Measurements from ENCODE around the gene ITGB1BP1. TPM values are rescaled to one million over a fixed set of nuclear protein-coding genes. Genes with fewer than 3 reads are reported as not detected.

Gene ITGB1BP1
- polyA plus RNA-seq, 1 of the 3 experiments (the other 2 are of a cell fraction) = 56.6 TPM

DNA sequence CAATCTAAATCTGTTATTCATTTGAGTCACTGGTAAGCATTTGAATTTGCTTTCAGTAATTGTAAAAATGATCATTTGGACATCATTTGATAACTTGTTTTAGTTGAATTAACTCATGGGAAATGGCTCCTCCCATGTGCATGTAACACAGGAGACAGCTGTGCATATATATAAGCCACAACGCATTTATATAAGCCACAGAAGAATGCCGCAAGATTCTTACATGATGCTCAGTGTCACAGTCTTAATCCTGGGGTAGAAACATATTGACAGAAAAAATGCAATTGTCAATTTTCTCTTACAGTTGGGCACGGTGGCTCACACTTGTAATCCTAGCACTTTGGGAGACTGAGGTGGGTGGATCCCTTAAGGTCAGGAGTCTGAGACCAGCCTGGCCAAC lies 37.8 kb upstream of the ITGB1BP1 start:
- Histone ChIP-seq H4K20me1 (ENCODE audit: insufficient read depth) (no peaks in the 10 kb centered on the region), H3K9me3 (no peaks in the 10 kb centered on the region), H3K27ac (ENCODE audit: low read depth in 2 of 2, low read length in 1 of 2) (no peak overlapping the region), H3K9ac (no peak overlapping the region), H2AFZ (ENCODE audit: low read depth) (no peak overlapping the region), H3F3A (replicated peaks; ENCODE audit: insufficient read depth) (peaks cover under 1% of the 10 kb centered on the region), H3K9me2 (no peaks in the 10 kb centered on the region), H3K4me1 (ENCODE audit: control insufficient read depth in 1 of 2, insufficient read depth in 2 of 2, low read depth in 1 of 2, low read length in 1 of 2) (no peaks in the 10 kb centered on the region; a peak in 1 of 4 replicates), H3K79me2 (ENCODE audit: insufficient read depth) (no peaks in the 10 kb centered on the region), H3K36me3 (replicated peaks in 1 of 2; ENCODE audit: control insufficient read depth in 1 of 2, insufficient read depth in 2 of 2, low read length in 1 of 2) (peaks cover 44 to 63% of the 10 kb centered on the region in 2 experiments), H3K4me3 (ENCODE audit: low read depth in 2 of 2, low read length in 1 of 2) (no peak overlapping the region), H3K27me3 (ENCODE audit: insufficient read depth) (no peaks in the 10 kb centered on the region), H3K4me2 (no peak overlapping the region)
- ChIA-PET CTCF (no interaction called here), POLR2A (no interaction called here)
- 92% methylated on average over 3 of the region's 3 CpGs for whole genome bisulfite sequencing (ENCODE audit: low lambda C conversion rate)
- TF ChIP-seq, protein P1, sequence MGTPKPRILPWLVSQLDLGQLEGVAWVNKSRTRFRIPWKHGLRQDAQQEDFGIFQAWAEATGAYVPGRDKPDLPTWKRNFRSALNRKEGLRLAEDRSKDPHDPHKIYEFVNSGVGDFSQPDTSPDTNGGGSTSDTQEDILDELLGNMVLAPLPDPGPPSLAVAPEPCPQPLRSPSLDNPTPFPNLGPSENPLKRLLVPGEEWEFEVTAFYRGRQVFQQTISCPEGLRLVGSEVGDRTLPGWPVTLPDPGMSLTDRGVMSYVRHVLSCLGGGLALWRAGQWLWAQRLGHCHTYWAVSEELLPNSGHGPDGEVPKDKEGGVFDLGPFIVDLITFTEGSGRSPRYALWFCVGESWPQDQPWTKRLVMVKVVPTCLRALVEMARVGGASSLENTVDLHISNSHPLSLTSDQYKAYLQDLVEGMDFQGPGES (IDR thresholded peaks at IDR 0.05; ENCODE audit: low read depth, low read length) = no peak
- no peak for TF ChIP-seq MXI1 (IDR thresholded peaks at IDR 0.05; ENCODE audit: low read depth, low read length)
- no peak for TF ChIP-seq TCF12 (IDR thresholded peaks at IDR 0.05)
- TF ChIP-seq EP300 (IDR thresholded peaks at IDR 0.05; ENCODE audit: borderline replicate concordance in 1 of 2, low read depth in 1 of 2, low read length in 1 of 2) = no peak
- TF ChIP-seq RCOR1 (IDR thresholded peaks at IDR 0.05; ENCODE audit: low read length) = no peak
- DNase-seq = no peak

DNA sequence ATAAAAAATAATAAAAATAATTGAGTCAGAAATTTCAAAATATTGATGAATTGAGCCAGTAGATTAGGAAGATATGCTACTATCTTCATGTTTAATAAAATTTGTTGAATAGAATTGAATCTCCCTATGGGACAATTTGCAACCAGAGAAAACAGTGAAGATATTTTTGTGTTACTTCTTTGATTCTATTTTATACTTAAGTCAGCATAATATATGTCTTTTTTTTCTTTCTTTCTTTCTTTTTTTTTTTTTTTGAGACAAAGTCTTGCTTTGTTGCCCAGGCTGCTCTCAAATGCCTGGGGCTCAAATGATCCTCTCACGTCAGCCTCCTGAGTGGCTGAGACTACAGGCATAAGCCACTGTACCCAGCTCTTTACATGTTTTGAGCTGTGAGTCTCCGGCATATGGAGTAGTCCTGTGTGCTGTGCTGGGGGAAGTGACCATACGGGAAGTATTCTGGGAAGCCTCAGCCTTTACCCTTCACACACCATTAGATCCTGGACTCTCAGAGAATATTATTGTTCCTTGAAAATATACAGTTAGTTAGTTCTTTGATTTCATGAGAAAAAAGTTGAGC lies 37.2 kb upstream of the ITGB1BP1 start:
- peaks cover 4% of the 10 kb centered on the region for H3F3A ChIP-seq (replicated peaks; ENCODE audit: insufficient read depth)
- TF ChIP-seq GATA2 (CRISPR knock-in tag; IDR thresholded peaks at IDR 0.05) = no peak
- TF ChIP-seq SIN3A (IDR thresholded peaks at IDR 0.05; ENCODE audit: borderline replicate concordance, low read depth, low read length) = no peak
- TF ChIP-seq NRF1 (IDR thresholded peaks at IDR 0.05; ENCODE audit: low read depth, low read length) = no peak
- TF ChIP-seq POLR2AphosphoS5 (IDR thresholded peaks at IDR 0.05; ENCODE audit: low read depth, low read length) = no peak
- ChIA-PET POLR2A (no interaction called here), CTCF (interaction anchor here (0.7 kb wide), 1 partner anchor 697 kb away, joined by 3 read pairs; no protein-coding TSS in a partner anchor)
- no peaks in the 10 kb centered on the region for H3K9me2 ChIP-seq
- peaks cover 49 to 63% of the 10 kb centered on the region in 2 experiments for H3K36me3 ChIP-seq (replicated peaks in 1 of 2; ENCODE audit: control insufficient read depth in 1 of 2, insufficient read depth in 2 of 2, low read length in 1 of 2)
- H2AFZ ChIP-seq (ENCODE audit: low read depth) = no peak overlapping the region
- H3K27ac ChIP-seq (ENCODE audit: low read depth in 2 of 2, low read length in 1 of 2) = no peak overlapping the region
- no peaks in the 10 kb centered on the region for H3K27me3 ChIP-seq (ENCODE audit: insufficient read depth)
- H3K9ac ChIP-seq = no peak overlapping the region
- no peaks in the 10 kb centered on the region for H4K20me1 ChIP-seq (ENCODE audit: insufficient read depth)
- H3K79me2 ChIP-seq (ENCODE audit: insufficient read depth) = no peaks in the 10 kb centered on the region
- H3K4me3 ChIP-seq (ENCODE audit: low read depth in 2 of 2, low read length in 1 of 2) = no peak overlapping the region
- no peaks in the 10 kb centered on the region; a peak in 1 of 4 replicates for H3K4me1 ChIP-seq (ENCODE audit: control insufficient read depth in 1 of 2, insufficient read depth in 2 of 2, low read depth in 1 of 2, low read length in 1 of 2)
- WGBS (ENCODE audit: low lambda C conversion rate) = 99% methylated on average over 3 of the region's 3 CpGs
- no peaks in the 10 kb centered on the region for H3K9me3 ChIP-seq
- H3K4me2 ChIP-seq = no peak overlapping the region
- no peak for DNase-seq

DNA sequence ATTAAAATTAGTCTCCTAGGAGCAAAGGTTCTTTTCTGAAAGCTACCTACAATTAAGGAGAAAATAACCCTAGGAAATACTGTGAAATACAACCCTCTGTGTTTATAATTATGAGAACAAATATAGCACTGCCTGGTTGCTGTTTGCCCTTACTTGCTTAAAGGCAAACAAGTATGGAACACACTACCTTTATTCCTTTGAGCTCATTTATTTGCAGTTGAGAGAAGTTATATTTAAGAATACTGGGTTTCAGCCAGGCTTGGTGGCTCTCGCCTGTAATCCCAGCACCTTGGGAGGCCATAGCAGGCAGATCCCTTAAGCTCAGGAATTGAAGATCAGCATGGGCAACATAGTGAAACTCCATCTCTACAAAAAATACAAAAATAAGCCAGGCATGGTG lies 27.9 kb upstream of the ITGB1BP1 start:
- 94% methylated on average over 1 of the region's 1 CpG for WGBS (ENCODE audit: low lambda C conversion rate)
- POLR2A ChIA-PET = no interaction called here
- Histone ChIP-seq H3K27ac (ENCODE audit: low read depth in 2 of 2, low read length in 1 of 2) (no peak overlapping the region), H3K4me2 (no peak overlapping the region), H4K20me1 (ENCODE audit: insufficient read depth) (no peaks in the 10 kb centered on the region), H2AFZ (ENCODE audit: low read depth) (no peak overlapping the region), H3K9me3 (no peaks in the 10 kb centered on the region), H3K36me3 (replicated peaks in 1 of 2; ENCODE audit: control insufficient read depth in 1 of 2, insufficient read depth in 2 of 2, low read length in 1 of 2) (peaks cover 36 to 69% of the 10 kb centered on the region in 2 experiments), H3F3A (replicated peaks; ENCODE audit: insufficient read depth) (peaks cover 5% of the 10 kb centered on the region), H3K79me2 (ENCODE audit: insufficient read depth) (no peaks in the 10 kb centered on the region), H3K27me3 (ENCODE audit: insufficient read depth) (no peaks in the 10 kb centered on the region), H3K4me1 (ENCODE audit: control insufficient read depth in 1 of 2, insufficient read depth in 2 of 2, low read depth in 1 of 2, low read length in 1 of 2) (no peaks in the 10 kb centered on the region), H3K9me2 (no peaks in the 10 kb centered on the region), H3K9ac (no peak overlapping the region), H3K4me3 (ENCODE audit: low read depth in 2 of 2, low read length in 1 of 2) (no peak overlapping the region)
- CTCF ChIA-PET = interaction anchor here (0.7 to 1.2 kb wide), 2 partner anchors 10 to 16 kb away, joined by 3 read pairs; no protein-coding TSS in a partner anchor
- DNase-seq = no peak
- TF ChIP-seq, protein P2, sequence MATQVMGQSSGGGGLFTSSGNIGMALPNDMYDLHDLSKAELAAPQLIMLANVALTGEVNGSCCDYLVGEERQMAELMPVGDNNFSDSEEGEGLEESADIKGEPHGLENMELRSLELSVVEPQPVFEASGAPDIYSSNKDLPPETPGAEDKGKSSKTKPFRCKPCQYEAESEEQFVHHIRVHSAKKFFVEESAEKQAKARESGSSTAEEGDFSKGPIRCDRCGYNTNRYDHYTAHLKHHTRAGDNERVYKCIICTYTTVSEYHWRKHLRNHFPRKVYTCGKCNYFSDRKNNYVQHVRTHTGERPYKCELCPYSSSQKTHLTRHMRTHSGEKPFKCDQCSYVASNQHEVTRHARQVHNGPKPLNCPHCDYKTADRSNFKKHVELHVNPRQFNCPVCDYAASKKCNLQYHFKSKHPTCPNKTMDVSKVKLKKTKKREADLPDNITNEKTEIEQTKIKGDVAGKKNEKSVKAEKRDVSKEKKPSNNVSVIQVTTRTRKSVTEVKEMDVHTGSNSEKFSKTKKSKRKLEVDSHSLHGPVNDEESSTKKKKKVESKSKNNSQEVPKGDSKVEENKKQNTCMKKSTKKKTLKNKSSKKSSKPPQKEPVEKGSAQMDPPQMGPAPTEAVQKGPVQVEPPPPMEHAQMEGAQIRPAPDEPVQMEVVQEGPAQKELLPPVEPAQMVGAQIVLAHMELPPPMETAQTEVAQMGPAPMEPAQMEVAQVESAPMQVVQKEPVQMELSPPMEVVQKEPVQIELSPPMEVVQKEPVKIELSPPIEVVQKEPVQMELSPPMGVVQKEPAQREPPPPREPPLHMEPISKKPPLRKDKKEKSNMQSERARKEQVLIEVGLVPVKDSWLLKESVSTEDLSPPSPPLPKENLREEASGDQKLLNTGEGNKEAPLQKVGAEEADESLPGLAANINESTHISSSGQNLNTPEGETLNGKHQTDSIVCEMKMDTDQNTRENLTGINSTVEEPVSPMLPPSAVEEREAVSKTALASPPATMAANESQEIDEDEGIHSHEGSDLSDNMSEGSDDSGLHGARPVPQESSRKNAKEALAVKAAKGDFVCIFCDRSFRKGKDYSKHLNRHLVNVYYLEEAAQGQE (IDR thresholded peaks at IDR 0.05; ENCODE audit: low read depth, low read length) = no peak
- TF ChIP-seq, protein P3, sequence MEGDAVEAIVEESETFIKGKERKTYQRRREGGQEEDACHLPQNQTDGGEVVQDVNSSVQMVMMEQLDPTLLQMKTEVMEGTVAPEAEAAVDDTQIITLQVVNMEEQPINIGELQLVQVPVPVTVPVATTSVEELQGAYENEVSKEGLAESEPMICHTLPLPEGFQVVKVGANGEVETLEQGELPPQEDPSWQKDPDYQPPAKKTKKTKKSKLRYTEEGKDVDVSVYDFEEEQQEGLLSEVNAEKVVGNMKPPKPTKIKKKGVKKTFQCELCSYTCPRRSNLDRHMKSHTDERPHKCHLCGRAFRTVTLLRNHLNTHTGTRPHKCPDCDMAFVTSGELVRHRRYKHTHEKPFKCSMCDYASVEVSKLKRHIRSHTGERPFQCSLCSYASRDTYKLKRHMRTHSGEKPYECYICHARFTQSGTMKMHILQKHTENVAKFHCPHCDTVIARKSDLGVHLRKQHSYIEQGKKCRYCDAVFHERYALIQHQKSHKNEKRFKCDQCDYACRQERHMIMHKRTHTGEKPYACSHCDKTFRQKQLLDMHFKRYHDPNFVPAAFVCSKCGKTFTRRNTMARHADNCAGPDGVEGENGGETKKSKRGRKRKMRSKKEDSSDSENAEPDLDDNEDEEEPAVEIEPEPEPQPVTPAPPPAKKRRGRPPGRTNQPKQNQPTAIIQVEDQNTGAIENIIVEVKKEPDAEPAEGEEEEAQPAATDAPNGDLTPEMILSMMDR (IDR thresholded peaks at IDR 0.05) = no peak
- TF ChIP-seq CHD2 (IDR thresholded peaks at IDR 0.05; ENCODE audit: low read length, partially characterized antibody) = no peak
- TF ChIP-seq ELF1 (IDR thresholded peaks at IDR 0.05) = no peak
- no peak for TF ChIP-seq FOXM1 (IDR thresholded peaks at IDR 0.05; ENCODE audit: low read depth)
- no peak for TF ChIP-seq FOSL2 (IDR thresholded peaks at IDR 0.05; ENCODE audit: borderline replicate concordance, low read depth)
- TF ChIP-seq TEAD4 (IDR thresholded peaks at IDR 0.05; ENCODE audit: borderline replicate concordance, insufficient read depth) = no peak
- TF ChIP-seq RFX5 (IDR thresholded peaks at IDR 0.05; ENCODE audit: low read length) = no peak

Data from SK-N-SH (cell line).